Heart left ventricle (tissue), 13 donors: Measurements from ENCODE around the gene MAMDC4.

ENCODE experiments used
- CTCF ChIP-seq, 12 donors: fragments of 200-600 bp; sonication (generic) in 4 of 12; IDR thresholded peaks; one replicate each; pipeline versions ENCODE4 v1.5.0 to v1.8.0; 2018 to 2022; ENCODE audit warnings: antibody characterized with exemption in 12 of 12, mild to moderate bottlenecking in 5 of 12
- POLR2A ChIP-seq, 2 donors: fragments of 450-650 bp; IDR thresholded peaks; one replicate each; pipeline ENCODE4 v1.6.1; 2017; ENCODE audit warnings: antibody characterized with exemption in 2 of 2, mild to moderate bottlenecking in 2 of 2, moderate library complexity in 2 of 2
- donor health status: ischemic (EF 13 %, LVEDD 7.1; RV severe dilation, severe dysfunction).
- donor health status: DM: no; HTN: yes; CAD: no.
- donor health status: DM: no; HTN: no; CAD: no.
- donor health status: ischemic (EF 25% LVEDD 6.9; RV normal size, moderate dysfunction).
- donor health status: ischemic (EF 25% LVEDD 5.7; RV mildly dilated, moderate dysfunction).
- donor health status: ischemic (EF 35%, LVEDD 5.7; RV mildly dilated, moderate dysfunction).
- donor health status: nonischemic (EF 11% LVEDD 7.7; RV severe dilation, severe dysfunction).
- donor health status: DM: yes; HTN: yes; CAD: no.
- donor health status: PGD.
- donor health status: ischemic (EF 29% LVEDD 5.4; RV normal size, mild dysfunction).
- donor health status: nonischemic (EF 23%, LVEDD 6.1; RV moderate dilation, normal function).

DNA sequence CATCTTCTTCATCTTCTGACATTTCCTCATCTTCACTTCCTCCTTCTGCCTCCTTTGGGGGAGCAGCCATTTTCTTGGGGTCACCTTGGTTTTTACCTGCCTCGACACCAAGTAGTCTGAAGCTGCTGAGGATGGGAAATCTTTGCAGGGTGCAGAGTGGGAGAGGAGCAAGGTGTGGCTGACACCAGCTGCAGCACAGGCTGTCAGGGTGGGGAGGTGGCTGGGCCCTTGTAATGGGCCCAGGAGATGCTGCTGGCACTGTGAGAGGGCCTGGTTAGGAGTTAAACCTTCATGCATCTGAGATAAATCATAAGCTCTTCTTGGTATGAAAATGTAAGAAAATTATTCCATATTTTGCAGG, 36.7 kb upstream of the MAMDC4 start:
- TF ChIP-seq CTCF (IDR thresholded peaks at IDR 0.05) (no peak), POLR2A (IDR thresholded peaks at IDR 0.05) (no peak)
